GM23338 (cell line): ENCODE results near the gene ASCL5. TPM values are rescaled to one million over a fixed set of nuclear protein-coding genes. Genes with fewer than 3 reads are reported as not detected.

Source experiments
- ATAC-seq: fragments of 200-7000 bp; cut with Tn5 transposase; 3 replicates; pipeline ENCODE4 v1.9.1; 2020
- DNase-seq: peaks from one replicate; pipeline ENCODE4 v3.0.0-alpha.2; 2015; ENCODE audit warnings: low spot score
- H2AFZ ChIP-seq: fragments of 200-600 bp; sonication (generic); 2 replicates; pipeline ENCODE4 v1.8.0; 2016; ENCODE audit warnings: antibody characterized with exemption, mild to moderate bottlenecking, moderate library complexity
- H3F3A ChIP-seq: fragments of 200-600 bp; sonication (generic); replicated peaks from 2 replicates; pipeline ENCODE4 v1.8.0; 2017; ENCODE audit warnings: antibody characterized with exemption, mixed run types, low read depth
- H3K27ac ChIP-seq: fragments of 200-600 bp; sonication (generic); 2 replicates; pipeline ENCODE4 v1.6.1; 2016; ENCODE audit warnings: low read depth
- H3K27me3 ChIP-seq: fragments of 200-600 bp; sonication (generic); 2 replicates; pipeline ENCODE4 v1.8.0; 2016; ENCODE audit warnings: mild to moderate bottlenecking, mixed run types, moderate library complexity; ENCODE audit not compliant: insufficient read depth
- H3K36me3 ChIP-seq: fragments of 200-600 bp; sonication (generic); 2 replicates; pipeline ENCODE4 v1.8.0; 2016; ENCODE audit warnings: mild to moderate bottlenecking; ENCODE audit not compliant: insufficient read depth
- H3K4me1 ChIP-seq: fragments of 200-600 bp; sonication (generic); 2 replicates; pipeline ENCODE4 v1.8.0; 2016; ENCODE audit warnings: mild to moderate bottlenecking, moderate library complexity; ENCODE audit not compliant: insufficient read depth
- H3K4me2 ChIP-seq: fragments of 200-600 bp; sonication (generic); 2 replicates; pipeline ENCODE4 v1.7.1; 2017; ENCODE audit warnings: mixed run types
- H3K4me3 ChIP-seq: fragments of 200-600 bp; sonication (generic); 2 replicates; pipeline ENCODE4 v1.6.1; 2016; ENCODE audit warnings: mixed run types
- H3K79me2 ChIP-seq: fragments of 200-600 bp; sonication (generic); replicated peaks from 2 replicates; pipeline ENCODE4 v1.8.0; 2017; ENCODE audit warnings: mild to moderate bottlenecking; ENCODE audit not compliant: insufficient read depth
- H3K9me2 ChIP-seq: fragments of 200-600 bp; sonication (generic); 2 replicates; pipeline ENCODE4 v1.8.0; 2017; ENCODE audit not compliant: insufficient read depth
- H4K20me1 ChIP-seq: fragments of 200-600 bp; sonication (generic); replicated peaks from 2 replicates; pipeline ENCODE4 v1.8.0; 2017; ENCODE audit warnings: mild to moderate bottlenecking; ENCODE audit not compliant: insufficient read depth
- H3K27ac Mint-ChIP-seq: 2 replicates; pipeline ENCODE4 v1.8.0; 2020; ENCODE audit warnings: inconsistent platforms, mild to moderate bottlenecking, moderate library complexity, mixed read lengths
- H3K27me3 Mint-ChIP-seq: 3 replicates; pipeline ENCODE4 v1.8.0; 2022; ENCODE audit warnings: low read depth, mild to moderate bottlenecking, moderate library complexity, mixed read lengths, inconsistent platforms; ENCODE audit not compliant: insufficient read depth, poor library complexity
- H3K36me3 Mint-ChIP-seq: 3 replicates; pipeline ENCODE4 v1.8.0; 2021; ENCODE audit warnings: low read depth, mild to moderate bottlenecking, inconsistent platforms, moderate library complexity, mixed read lengths
- H3K4me1 Mint-ChIP-seq: 3 replicates; pipeline ENCODE4 v1.8.0; 2020; ENCODE audit warnings: mild to moderate bottlenecking, inconsistent platforms, mixed read lengths
- H3K4me3 Mint-ChIP-seq: 3 replicates; pipeline ENCODE4 v1.8.0; 2021; ENCODE audit warnings: moderate library complexity, mild to moderate bottlenecking, inconsistent platforms, mixed read lengths
- H3K9me3 Mint-ChIP-seq: 3 replicates; pipeline ENCODE4 v1.8.0; 2020; ENCODE audit warnings: moderate library complexity, mild to moderate bottlenecking, inconsistent platforms, mixed read lengths
- CREB1 ChIP-seq: fragments of 250-450 bp; sonication (Bioruptor Pico); IDR thresholded peaks from 2 replicates; pipeline ENCODE4 v1.5.0; 2020; ENCODE audit warnings: low read depth, mild to moderate bottlenecking, moderate library complexity
- EZH2 ChIP-seq: fragments of 200-600 bp; sonication (generic); IDR thresholded peaks from one replicate; pipeline ENCODE4 v1.8.0; 2017; ENCODE audit warnings: antibody characterized with exemption, mild to moderate bottlenecking, low read depth; ENCODE audit not compliant: unreplicated experiment
- EZH2phosphoT487 ChIP-seq: fragments of 200-600 bp; sonication (generic); IDR thresholded peaks from one replicate; pipeline ENCODE4 v1.8.1; 2018; ENCODE audit warnings: antibody characterized with exemption; ENCODE audit not compliant: unreplicated experiment
- NANOG ChIP-seq: IDR thresholded peaks from 2 replicates; pipeline ENCODE4 v1.6.1; 2016; ENCODE audit warnings: antibody characterized with exemption, borderline replicate concordance
- POLR2AphosphoS5 ChIP-seq: IDR thresholded peaks from 2 replicates; pipeline ENCODE4 v1.6.1; 2016; ENCODE audit warnings: antibody characterized with exemption, low read depth
- STAT1 ChIP-seq: IDR thresholded peaks from one replicate; pipeline ENCODE4 v1.6.1; 2016; ENCODE audit warnings: antibody characterized with exemption; ENCODE audit not compliant: unreplicated experiment
- ZNF114 ChIP-seq: fragments of 250-450 bp; sonication (Bioruptor Pico); IDR thresholded peaks from 2 replicates; pipeline ENCODE4 v1.5.0; 2020; ENCODE audit warnings: mild to moderate bottlenecking, moderate library complexity
- ZNF331 ChIP-seq: fragments of 250-450 bp; sonication (Bioruptor Pico); IDR thresholded peaks from 2 replicates; pipeline ENCODE4 v1.5.0; 2020; ENCODE audit warnings: low read depth, mild to moderate bottlenecking, moderate library complexity
- ZNF462 ChIP-seq: fragments of 250-450 bp; sonication (Bioruptor Pico); IDR thresholded peaks from 2 replicates; pipeline ENCODE4 v1.5.0; 2020; ENCODE audit warnings: mild to moderate bottlenecking, moderate library complexity
- long read RNA-seq: library from polyadenylated mRNA; unstranded; transcript quantifications from one replicate; pipeline ENCODE4 v2.0.0, GENCODE V29; 2020; ENCODE audit not compliant: unreplicated experiment
- polyA plus RNA-seq: library from polyadenylated mRNA; unstranded; fragments of >200 nt; fragmentation: Nextera tagmentation; extraction: Ambion mirVana; gene quantifications from 2 replicates; pipeline ENCODE4 v1.2.1, GENCODE V29; 2016
- total RNA-seq: library from RNA; depleted of rRNA; stranded (reverse); fragments of >200 nt; shearing (Covaris generic); gene quantifications from 2 replicates; pipeline ENCODE4 v1.2.3, GENCODE V29; 2014; rRNA removed

Gene ASCL5
- total RNA-seq (0.54 TPM in 1 of 2 replicates, not detected in the other), polyA plus RNA-seq (not detected in 2 replicates)
- long read RNA-seq, partial matches to known transcripts: 0 of 1 reads
- long read RNA-seq, other reads (novel, unspliced or antisense): 1 of 1 reads

DNA sequence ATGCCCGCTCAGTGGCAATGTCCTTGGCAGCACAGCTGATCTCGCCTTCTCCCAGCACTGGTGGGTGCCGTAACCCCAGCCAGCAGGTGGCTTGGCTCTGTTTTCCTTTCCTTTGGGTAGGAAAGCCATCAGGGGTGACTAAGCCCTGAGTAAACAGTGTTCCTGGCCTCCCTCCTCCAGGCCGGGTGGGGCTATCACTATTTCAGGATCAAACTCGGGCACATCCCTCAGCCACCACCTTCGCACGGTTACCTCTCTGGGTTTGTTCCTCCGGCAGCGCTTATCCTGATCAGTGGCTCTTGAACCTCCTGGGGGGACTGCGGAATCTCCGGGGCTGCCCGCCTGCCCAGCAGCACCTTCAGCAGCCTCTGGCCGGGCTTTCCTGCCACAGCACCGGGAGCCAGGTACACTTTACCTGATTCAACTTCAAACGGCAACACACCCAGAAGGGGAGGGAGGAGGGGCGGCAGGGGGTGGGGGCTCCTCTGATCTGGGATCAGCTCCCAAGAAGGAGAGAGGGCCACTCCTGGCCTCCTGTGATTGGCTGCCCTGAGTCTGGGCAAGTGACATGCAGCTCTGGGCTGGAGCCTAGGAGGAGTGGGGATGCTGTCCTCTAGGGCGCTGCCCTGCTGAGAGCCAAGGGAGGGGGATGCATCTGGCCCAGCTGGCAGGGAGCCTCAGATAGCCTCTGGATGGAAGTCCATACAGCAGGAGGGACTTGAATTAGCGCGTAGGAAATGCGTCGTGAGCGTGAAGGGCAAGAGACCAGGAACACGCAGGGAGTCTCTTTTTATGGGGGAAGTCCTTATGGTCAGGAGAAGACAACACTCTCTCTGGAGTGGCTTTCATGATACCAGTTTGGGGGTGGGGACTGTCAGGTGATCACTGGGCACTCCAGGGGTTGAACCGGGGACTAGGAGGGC, at the start of gene ASCL5:
Gene ASCL5 (minus strand): TSS at position 353 of the 923 bp plus-strand sequence. CDS start 11,812 bp downstream, outside the sequence.
- TF ChIP-seq STAT1: no peak
- TF ChIP-seq EZH2: no peak
- TF ChIP-seq ZNF331 (CRISPR knock-in tag): no peak
- no peak for TF ChIP-seq NANOG
- no peak for TF ChIP-seq POLR2AphosphoS5
- no peak for TF ChIP-seq EZH2phosphoT487
- no peak for TF ChIP-seq ZNF462
- no peak for TF ChIP-seq ZNF114 (CRISPR knock-in tag)
- TF ChIP-seq CREB1 (CRISPR knock-in tag): no peak
- H3K79me2 ChIP-seq: no peaks in the 10 kb centered on the region
- no peaks in the 10 kb centered on the region for H3F3A ChIP-seq
- H3K36me3 Mint-ChIP-seq: no peaks in the 10 kb centered on the region; the same call in 2 of the 3 replicates
- no peak within 1 kb of the TSS for H3K27ac ChIP-seq
- H3K4me1 ChIP-seq: peaks cover 8% of the 10 kb centered on the region; the same call in 1 of the 2 replicates
- peak; percentile 68 for DNase-seq
- peak; percentile 91 for ATAC-seq
- H3K4me3 Mint-ChIP-seq: no peak within 1 kb of the TSS; the same call in 2 of the 3 replicates
- H3K36me3 ChIP-seq: no peaks in the 10 kb centered on the region
- H3K27me3 ChIP-seq: no peaks in the 10 kb centered on the region
- no peaks in the 10 kb centered on the region for H3K9me2 ChIP-seq
- H3K27ac Mint-ChIP-seq: no peak within 1 kb of the TSS
- H3K4me3 ChIP-seq: peak within 1 kb of the TSS; percentile 28; the same call in 1 of the 2 replicates
- H3K27me3 Mint-ChIP-seq: peaks cover 20% of the 10 kb centered on the region
- no peaks in the 10 kb centered on the region; the same call in 2 of the 3 replicates for H3K9me3 Mint-ChIP-seq
- H4K20me1 ChIP-seq: no peaks in the 10 kb centered on the region
- peak within 1 kb of the TSS; percentile 67 for H3K4me2 ChIP-seq
- H3K4me1 Mint-ChIP-seq: peaks cover 11% of the 10 kb centered on the region
- peak within 1 kb of the TSS; percentile 90 for H2AFZ ChIP-seq
